PFSK-1 (cell line): Measurements from ENCODE around the gene ISYNA1.

Experiments used
- FOXP2 ChIP-seq: optimal IDR thresholded peaks from 2 replicates; pipeline ENCODE3; 2011; ENCODE audit warnings: borderline replicate concordance, control low read depth, inconsistent platforms; ENCODE audit not compliant: insufficient read depth; ENCODE audit errors: extremely low read length, extremely low read depth
- POLR2AphosphoS5 ChIP-seq: IDR thresholded peaks from 2 replicates; pipeline ENCODE4 v1.6.1; 2012; ENCODE audit warnings: low read depth, mild to moderate bottlenecking, control low read depth, low read length, moderate library complexity
- REST ChIP-seq, 2 experiments: IDR thresholded peaks; 2 replicates each; pipeline versions ENCODE4 v1.6.1 to v1.8.0; 2011 to 2012; ENCODE audit warnings: low read depth in 2 of 2, low read length in 2 of 2, control low read depth in 1 of 2, inconsistent platforms in 1 of 2, mild to moderate bottlenecking in 1 of 2, moderate library complexity in 1 of 2; ENCODE audit not compliant: insufficient read depth in 1 of 2
- SIN3A ChIP-seq: IDR thresholded peaks from 2 replicates; pipeline ENCODE4 v1.6.1; 2012; ENCODE audit warnings: mild to moderate bottlenecking, low read length, moderate library complexity, borderline replicate concordance; ENCODE audit not compliant: insufficient read depth
- TAF1 ChIP-seq: IDR thresholded peaks from 2 replicates; pipeline ENCODE4 v1.6.1; 2012; ENCODE audit warnings: low read length, control low read depth, borderline replicate concordance; ENCODE audit not compliant: insufficient read depth

Gene ISYNA1

DNA sequence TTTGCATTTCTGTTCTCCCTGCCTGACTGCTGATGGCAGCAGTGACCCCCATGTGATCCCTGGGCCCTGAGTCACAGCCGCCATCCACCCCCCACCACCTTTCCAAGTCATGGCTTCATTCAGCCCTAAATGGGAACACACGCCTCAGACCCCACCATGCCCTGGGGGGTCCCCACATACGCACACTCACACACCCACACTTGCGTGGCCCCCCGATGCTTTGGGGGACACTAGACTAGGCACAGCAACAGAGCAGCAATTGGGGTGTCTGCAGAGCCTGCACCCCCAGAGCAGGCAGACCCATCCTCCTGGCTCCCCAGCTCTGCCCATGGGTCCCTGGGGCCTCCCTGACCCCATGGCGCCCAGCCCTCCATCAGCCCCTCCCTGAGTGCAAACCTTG lies 5.5 kb upstream of the ISYNA1 start:
- TF ChIP-seq SIN3A, result no peak
- TF ChIP-seq TAF1, result no peak
- no peak for TF ChIP-seq REST (IDR thresholded peaks at IDR 0.05; ENCODE audit: insufficient read depth in 1 of 2, low read depth in 2 of 2, low read length in 2 of 2)
- no peak for TF ChIP-seq POLR2AphosphoS5

GRCh38 chr19:18442941-18443340 lies 5.0 kb upstream of the ISYNA1 start:
- TF ChIP-seq FOXP2, result no peak
- TF ChIP-seq SIN3A, result no peak
- TF ChIP-seq TAF1, result no peak
- TF ChIP-seq REST (IDR thresholded peaks at IDR 0.05; ENCODE audit: insufficient read depth in 1 of 2, low read depth in 2 of 2, low read length in 2 of 2), result no peak
- no peak for TF ChIP-seq POLR2AphosphoS5

DNA sequence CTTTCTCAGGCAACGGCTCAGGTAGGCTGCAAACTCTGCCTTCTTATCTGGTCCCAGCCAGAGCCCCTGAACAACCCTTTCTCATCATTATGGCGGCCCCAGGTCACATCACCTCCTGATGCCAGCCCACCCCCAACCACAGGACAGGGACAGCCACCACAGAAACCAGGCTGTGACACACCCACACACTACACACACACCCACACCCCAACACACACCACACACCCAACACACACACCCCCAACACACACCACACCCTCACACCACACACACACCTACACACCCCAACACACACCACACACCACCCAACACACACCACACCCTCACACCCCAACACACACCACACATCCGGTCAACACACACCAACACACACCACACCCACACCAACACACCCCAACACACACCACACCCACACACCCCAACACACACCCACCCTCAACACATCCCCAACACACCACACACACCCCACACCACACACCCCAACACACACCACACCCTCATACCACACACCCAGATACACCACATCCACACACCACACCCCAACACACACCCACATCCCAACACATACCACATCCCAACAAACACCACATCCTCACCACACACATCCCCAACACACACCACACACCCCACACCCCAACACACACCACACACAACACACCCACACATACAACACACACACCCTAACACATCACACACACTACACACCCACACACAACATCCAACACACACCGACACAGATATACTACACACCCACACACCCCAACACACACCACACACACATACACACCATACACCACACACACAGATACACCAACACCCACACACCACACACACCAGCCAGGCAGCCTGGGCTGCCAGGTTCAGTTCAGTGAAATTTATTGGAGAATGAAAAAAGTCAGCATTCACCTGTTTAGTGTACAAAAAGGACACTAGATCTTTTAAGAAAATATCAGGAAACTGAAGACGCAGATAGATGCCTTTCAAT lies 4.2 kb upstream of the ISYNA1 start:
- TF ChIP-seq POLR2AphosphoS5 (no peak), TAF1 (no peak), FOXP2 (no peak), REST (IDR thresholded peaks at IDR 0.05; ENCODE audit: insufficient read depth in 1 of 2, low read depth in 2 of 2, low read length in 2 of 2) (no peak), SIN3A (no peak)

DNA sequence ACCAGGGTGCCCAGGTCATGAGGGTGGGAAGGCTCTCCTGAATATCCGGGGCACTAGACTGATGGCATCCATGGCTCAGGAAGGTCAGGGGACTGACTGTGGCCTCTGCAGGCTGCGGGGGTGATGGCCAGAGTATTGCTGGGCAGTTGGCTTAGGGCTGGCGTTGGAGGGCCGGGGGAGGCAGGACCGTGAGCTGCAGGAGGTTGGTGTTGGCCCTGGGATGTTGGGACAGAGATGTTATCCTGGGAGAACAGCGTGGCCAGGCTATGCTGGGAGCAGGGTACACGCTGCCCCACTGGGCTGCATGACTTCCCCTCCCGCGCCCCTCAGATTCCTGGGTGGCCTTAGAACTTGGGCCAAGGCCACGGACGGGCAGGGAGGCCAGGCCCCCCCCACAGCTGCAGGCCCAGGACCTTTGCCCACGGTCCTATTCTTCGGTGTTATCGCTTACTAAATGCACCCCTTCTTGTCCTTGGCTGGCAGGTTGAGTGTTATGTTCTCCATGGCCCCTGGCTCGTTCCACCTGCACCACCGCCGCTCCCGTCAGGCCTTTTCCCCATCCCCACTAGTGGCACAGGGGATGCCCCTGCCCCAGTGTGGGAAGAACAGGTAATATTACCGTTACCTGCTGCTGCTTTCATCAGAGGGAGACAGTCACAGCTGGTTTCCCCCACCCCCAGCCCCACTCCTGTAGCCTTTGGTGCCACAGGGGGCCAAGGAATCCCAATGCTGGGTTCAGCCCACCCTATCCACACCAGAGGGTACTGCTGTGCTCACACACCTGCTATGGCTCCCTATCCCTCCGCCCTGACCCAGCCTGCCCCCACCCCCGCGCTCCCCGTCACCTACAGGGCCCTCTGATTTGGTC lies 3.2 kb upstream of the ISYNA1 start:
- TF ChIP-seq TAF1 (no peak), SIN3A (no peak), FOXP2 (no peak), REST (IDR thresholded peaks at IDR 0.05; ENCODE audit: insufficient read depth in 1 of 2, low read depth in 2 of 2, low read length in 2 of 2) (no peak), POLR2AphosphoS5 (no peak)
